PC-9 (cell line): ENCODE results near the gene TRPT1. TPM values are rescaled to one million over a fixed set of nuclear protein-coding genes. Genes with fewer than 3 reads are reported as not detected.

Experiments
- BruUV-seq: library from RNA; stranded (reverse); fragments of 400-500 nt; replicated peaks from 2 replicates; lab custom pipeline; 2021; lab: Mats Ljungman, UMichigan
- CTCF ChIA-PET: fragments of 300-600 bp; sonication (Branson Sonifier 250); formaldehyde crosslinking; loops from one replicate; lab custom pipeline; 2022; ENCODE audit warnings: antibody characterized with exemption; lab: Charles Lee
- POLR2A ChIA-PET: fragments of 300-600 bp; sonication (Branson Sonifier 250); formaldehyde crosslinking; loops from one replicate; lab custom pipeline; 2022; ENCODE audit warnings: antibody characterized with exemption; ENCODE audit not compliant: unreplicated experiment; lab: Charles Lee
- DNase-seq, 2 experiments: peaks; one replicate each; pipeline versions ENCODE4 v3.0.0 to v3.0.0-alpha.2; 2015 to 2022; ENCODE audit warnings: mixed read lengths in 1 of 2
- H2AFZ ChIP-seq: fragments of 200-600 bp; sonication (generic); 2 replicates; pipeline ENCODE4 v1.8.1; 2017; ENCODE audit warnings: antibody characterized with exemption
- H3F3A ChIP-seq: fragments of 200-600 bp; sonication (generic); 2 replicates; pipeline ENCODE4 v1.8.1; 2017; ENCODE audit warnings: antibody characterized with exemption, mild to moderate bottlenecking, low read depth; ENCODE audit not compliant: insufficient read depth
- H3K27ac ChIP-seq: fragments of 200-600 bp; sonication (generic); 2 replicates; pipeline ENCODE4 v1.6.1; 2016; ENCODE audit warnings: mixed run types
- H3K27me3 ChIP-seq: fragments of 200-600 bp; sonication (generic); 2 replicates; pipeline ENCODE4 v1.6.1; 2016; ENCODE audit warnings: low read depth, mixed run types; ENCODE audit not compliant: insufficient read depth
- H3K36me3 ChIP-seq: fragments of 200-600 bp; sonication (generic); 2 replicates; pipeline ENCODE4 v1.6.1; 2016; ENCODE audit warnings: low read depth, mixed run types
- H3K4me1 ChIP-seq: fragments of 200-600 bp; sonication (generic); replicated peaks from 2 replicates; pipeline ENCODE4 v1.6.1; 2016; ENCODE audit warnings: mixed run types; ENCODE audit not compliant: insufficient read depth
- H3K4me2 ChIP-seq: fragments of 200-600 bp; sonication (generic); 2 replicates; pipeline ENCODE4 v1.6.1; 2017; ENCODE audit warnings: mixed run types
- H3K4me3 ChIP-seq: fragments of 200-600 bp; sonication (generic); 2 replicates; pipeline ENCODE4 v1.6.1; 2016; ENCODE audit warnings: mixed run types
- H3K79me2 ChIP-seq: fragments of 200-600 bp; sonication (generic); 2 replicates; pipeline ENCODE4 v1.6.1; 2017; ENCODE audit warnings: low read depth, mixed run types
- H3K9me2 ChIP-seq: fragments of 200-600 bp; sonication (generic); 2 replicates; pipeline ENCODE4 v1.8.1; 2017; ENCODE audit warnings: mild to moderate bottlenecking; ENCODE audit not compliant: insufficient read depth
- H3K9me3 ChIP-seq: fragments of 200-600 bp; sonication (generic); 2 replicates; pipeline ENCODE4 v1.8.1; 2016; ENCODE audit warnings: low read depth; ENCODE audit not compliant: insufficient read depth
- H4K20me1 ChIP-seq: fragments of 200-600 bp; sonication (generic); 2 replicates; pipeline ENCODE4 v1.8.1; 2017; ENCODE audit not compliant: insufficient read depth
- EZH2 ChIP-seq: fragments of 200-600 bp; sonication (generic); IDR thresholded peaks from 2 replicates; pipeline ENCODE4 v1.8.0; 2017; ENCODE audit warnings: antibody characterized with exemption, low read depth
- intact Hi-C: fragments of 100-400 bp; cut with micrococcal nuclease; formaldehyde crosslinking; loops from one replicate; pipeline ENCODE4 v1.10.0; 2022; ENCODE audit not compliant: unreplicated experiment
- total RNA-seq: library from RNA; stranded (reverse); gene quantifications from 2 replicates; pipeline ENCODE4 v1.2.3, GENCODE V29; 2021
- TF ChIP-seq, protein P1 (sequence below): fragments of 200-600 bp; sonication (generic); conservative IDR thresholded peaks from 2 replicates; pipeline ENCODE4 v1.6.1; 2017; ENCODE audit warnings: mixed run types, antibody characterized with exemption, mild to moderate bottlenecking, moderate library complexity

Gene TRPT1
- total RNA-seq, 1 experiment from 2014 or later, result 55.2 TPM

DNA sequence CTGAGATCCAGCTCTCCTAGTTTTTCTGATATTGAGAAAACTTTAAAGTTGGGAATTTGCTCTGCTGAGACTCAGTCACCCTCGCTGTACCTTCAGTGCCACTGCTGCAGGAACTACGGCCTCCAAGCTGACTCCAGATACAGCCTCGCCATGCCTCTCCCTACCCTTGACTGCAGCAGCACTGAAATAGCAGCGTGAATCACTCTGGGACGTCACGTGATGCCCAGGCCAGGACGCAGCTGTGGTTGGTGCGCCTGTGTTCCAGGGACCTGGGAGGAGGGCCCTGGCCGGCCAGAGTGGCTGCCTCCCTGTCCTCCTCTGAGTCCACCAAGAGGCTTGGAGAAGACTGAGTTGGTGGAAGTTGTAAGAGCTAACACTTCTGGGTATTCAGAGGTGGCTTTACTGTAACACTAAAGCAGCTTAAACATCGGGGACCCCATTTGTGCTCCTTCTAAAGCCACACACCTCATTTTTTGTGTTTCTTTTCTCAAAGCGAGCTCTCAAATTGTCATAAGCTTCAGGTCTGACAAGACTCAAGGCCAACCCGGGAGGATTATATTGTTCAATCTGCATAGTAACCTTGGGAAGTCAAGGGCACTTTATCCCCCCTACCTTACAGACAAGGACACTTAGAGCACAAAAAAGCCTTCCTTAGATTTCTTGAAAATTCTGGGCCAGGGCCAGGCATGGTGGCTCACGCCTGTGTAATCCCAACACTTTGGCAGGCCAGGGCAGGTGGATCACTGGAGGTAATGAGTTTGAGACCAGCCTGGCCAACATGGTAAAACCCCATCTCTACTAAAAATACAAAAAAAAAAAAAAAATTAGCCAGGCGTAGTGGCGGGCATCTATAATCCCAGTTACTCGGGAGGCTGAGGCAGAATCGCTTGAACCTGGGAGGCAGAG lies 44.2 kb downstream of the TRPT1 start:
- CTCF ChIA-PET, result interaction anchor here (0.5 to 1.4 kb wide), 5 partner anchors 70 to 1278 kb away, joined by 3 read pairs; no protein-coding TSS in a partner anchor
- BruUV-seq, result no TSS peak
- H3K4me1 ChIP-seq, result peaks cover 31% of the 10 kb centered on the region
- 0 out of 2 replicates have a peak overlapping the region, but pooled peaks have one; percentile 39 for H2AFZ ChIP-seq
- H3K36me3 ChIP-seq, result no peaks in the 10 kb centered on the region
- peak overlapping the region; percentile 42 for H3K27ac ChIP-seq
- H3K27me3 ChIP-seq, result no peaks in the 10 kb centered on the region
- peaks cover 30% of the 10 kb centered on the region; the same call in 1 of the 2 replicates for H3F3A ChIP-seq
- peak; percentile 86 to 88 for DNase-seq
- peaks cover 28% of the 10 kb centered on the region for H3K79me2 ChIP-seq
- no peaks in the 10 kb centered on the region; the same call in 1 of the 2 replicates for H4K20me1 ChIP-seq
- no peak for TF ChIP-seq EZH2
- TF ChIP-seq, protein P1, sequence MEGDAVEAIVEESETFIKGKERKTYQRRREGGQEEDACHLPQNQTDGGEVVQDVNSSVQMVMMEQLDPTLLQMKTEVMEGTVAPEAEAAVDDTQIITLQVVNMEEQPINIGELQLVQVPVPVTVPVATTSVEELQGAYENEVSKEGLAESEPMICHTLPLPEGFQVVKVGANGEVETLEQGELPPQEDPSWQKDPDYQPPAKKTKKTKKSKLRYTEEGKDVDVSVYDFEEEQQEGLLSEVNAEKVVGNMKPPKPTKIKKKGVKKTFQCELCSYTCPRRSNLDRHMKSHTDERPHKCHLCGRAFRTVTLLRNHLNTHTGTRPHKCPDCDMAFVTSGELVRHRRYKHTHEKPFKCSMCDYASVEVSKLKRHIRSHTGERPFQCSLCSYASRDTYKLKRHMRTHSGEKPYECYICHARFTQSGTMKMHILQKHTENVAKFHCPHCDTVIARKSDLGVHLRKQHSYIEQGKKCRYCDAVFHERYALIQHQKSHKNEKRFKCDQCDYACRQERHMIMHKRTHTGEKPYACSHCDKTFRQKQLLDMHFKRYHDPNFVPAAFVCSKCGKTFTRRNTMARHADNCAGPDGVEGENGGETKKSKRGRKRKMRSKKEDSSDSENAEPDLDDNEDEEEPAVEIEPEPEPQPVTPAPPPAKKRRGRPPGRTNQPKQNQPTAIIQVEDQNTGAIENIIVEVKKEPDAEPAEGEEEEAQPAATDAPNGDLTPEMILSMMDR, result no peak
- H3K4me3 ChIP-seq, result peak overlapping the region; percentile 20; the same call in 1 of the 2 replicates
- POLR2A ChIA-PET, result interaction anchor here (0.6 to 0.7 kb wide), 4 partner anchors 12 to 208 kb away, joined by 3 to 6 read pairs (median 3); partner anchors contain the start of gene COX8A
- H3K9me3 ChIP-seq, result no peaks in the 10 kb centered on the region
- H3K9me2 ChIP-seq, result no peaks in the 10 kb centered on the region
- intact Hi-C loops, result no loop called here
- H3K4me2 ChIP-seq, result peak overlapping the region; percentile 76

- H3K36me3 ChIP-seq, result no peaks in the 10 kb centered on the region
- TF ChIP-seq, protein P1, result no peak
- intact Hi-C loops, result no loop called here
- peaks cover 30% of the 10 kb centered on the region; the same call in 1 of the 2 replicates for H3F3A ChIP-seq
- ChIA-PET POLR2A (interaction anchor here (0.6 kb wide), 1 partner anchor 246 kb away, joined by 8 read pairs; no protein-coding TSS in a partner anchor), CTCF (interaction anchor here (1.4 kb wide), 1 partner anchor 120 kb away, joined by 3 read pairs; no protein-coding TSS in a partner anchor)
- no TSS peak for BruUV-seq
- peak overlapping the region; percentile 76 for H3K4me2 ChIP-seq
- H3K79me2 ChIP-seq, result peaks cover 28% of the 10 kb centered on the region
- no peak for DNase-seq
- H3K9me3 ChIP-seq, result no peaks in the 10 kb centered on the region
- H3K4me1 ChIP-seq, result peaks cover 31% of the 10 kb centered on the region
- no peaks in the 10 kb centered on the region for H3K9me2 ChIP-seq
- no peak overlapping the region for H2AFZ ChIP-seq
- no peaks in the 10 kb centered on the region; the same call in 1 of the 2 replicates for H4K20me1 ChIP-seq
- H3K27ac ChIP-seq, result no peak overlapping the region
- H3K27me3 ChIP-seq, result no peaks in the 10 kb centered on the region
- H3K4me3 ChIP-seq, result no peak overlapping the region; the same call in 1 of the 2 replicates
Observed at GRCh38 chr11:64180891-64181290, 45.1 kb downstream of the TRPT1 start.

DNA sequence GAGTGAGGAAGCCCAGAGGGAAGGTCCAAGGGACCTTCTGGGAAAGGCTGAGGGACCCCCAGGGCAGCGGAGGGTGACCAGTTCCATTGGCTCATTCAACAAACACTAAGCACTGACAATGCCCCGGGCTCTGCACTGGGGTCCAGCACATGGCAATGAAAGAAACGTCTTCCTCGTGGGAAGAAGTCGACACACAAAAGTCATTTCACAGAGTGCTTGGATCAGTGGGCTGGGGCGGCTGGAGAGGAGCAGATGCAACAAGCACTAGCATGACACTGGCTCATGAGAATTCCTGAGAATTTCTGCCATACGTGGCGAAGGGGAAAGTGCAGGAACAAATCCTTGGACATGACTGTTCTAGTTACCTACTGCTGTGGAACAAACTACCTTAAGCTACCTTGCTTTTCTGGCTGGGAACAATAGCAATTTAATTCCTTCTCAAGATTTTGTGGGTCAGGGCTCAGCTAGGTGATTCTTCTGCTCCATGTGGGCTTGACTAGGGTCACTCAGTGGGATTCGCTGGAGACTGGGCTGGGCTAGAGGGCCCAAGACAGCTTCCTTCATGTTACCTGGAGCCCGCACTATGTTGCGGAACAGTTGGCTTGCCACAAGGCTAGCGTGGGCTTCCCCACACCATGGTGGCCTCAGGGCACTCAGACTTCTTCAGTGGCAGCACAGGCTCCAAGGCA lies 46.9 kb downstream of the TRPT1 start:
- intact Hi-C loops, result no loop called here
- H3K4me3 ChIP-seq, result no peak overlapping the region
- DNase-seq, result no peak
- no TSS peak for BruUV-seq
- H2AFZ ChIP-seq, result no peak overlapping the region
- peaks cover 21% of the 10 kb centered on the region; the same call in 1 of the 2 replicates for H3F3A ChIP-seq
- no peaks in the 10 kb centered on the region; the same call in 1 of the 2 replicates for H4K20me1 ChIP-seq
- H3K27ac ChIP-seq, result no peak overlapping the region
- TF ChIP-seq, protein P1, result no peak
- TF ChIP-seq EZH2, result no peak
- no peak overlapping the region for H3K4me2 ChIP-seq
- H3K79me2 ChIP-seq, result peaks cover 18% of the 10 kb centered on the region
- H3K36me3 ChIP-seq, result no peaks in the 10 kb centered on the region
- no peaks in the 10 kb centered on the region for H3K9me3 ChIP-seq
- H3K9me2 ChIP-seq, result no peaks in the 10 kb centered on the region
- H3K4me1 ChIP-seq, result peaks cover 24% of the 10 kb centered on the region
- H3K27me3 ChIP-seq, result no peaks in the 10 kb centered on the region
- CTCF ChIA-PET, result no interaction called here
- POLR2A ChIA-PET, result no interaction called here
